Right cardiac atrium (tissue), 5 donors: ENCODE data around the gene C11orf68. TPM values are rescaled to one million over a fixed set of nuclear protein-coding genes. Genes with fewer than 3 reads are reported as not detected.
A peak's percentile ranks its signal among the peaks of the same experiment; 100 is the strongest.

ENCODE experiments used
- ATAC-seq, 2 donors: fragments of 200-7000 bp; cut with Tn5 transposase; one replicate each; pipeline versions ENCODE4 v1.8.0 to v1.9.1; 2020; ENCODE audit warnings: moderate library complexity in 2 of 2, mild to moderate bottlenecking in 1 of 2
- DNase-seq, 3 donors: peaks; one replicate each; pipeline ENCODE4 v3.0.0-alpha.2; 2020
- H3K27ac ChIP-seq: one replicate; pipeline ENCODE4 v1.5.1; 2013; ENCODE audit warnings: mild to moderate bottlenecking, low read length, control low read depth, moderate library complexity
- H3K27me3 ChIP-seq: one replicate; pipeline ENCODE4 v1.6.1; 2013; ENCODE audit not compliant: control insufficient read depth, insufficient read depth
- H3K4me1 ChIP-seq: one replicate; pipeline ENCODE4 v1.6.1; 2013; ENCODE audit warnings: low read length; ENCODE audit not compliant: control insufficient read depth, insufficient read depth
- H3K4me3 ChIP-seq: one replicate; pipeline ENCODE4 v1.5.1; 2013; ENCODE audit warnings: low read length, control low read depth
- H3K9me3 ChIP-seq: one replicate; pipeline ENCODE4 v1.6.1; 2013; ENCODE audit warnings: low read length; ENCODE audit not compliant: control insufficient read depth
- WGBS: extraction: QIAGEN DNeasy Blood & Tissue Kit; methylation state at CpG from one replicate; pipeline ENCODE4 v1.1.7; 2013; 5-methylcytosine and 5-hydroxymethylcytosine counted together
- intact Hi-C, 4 donors: fragments of 100-400 bp; cut with DNase I; formaldehyde crosslinking; loops; one replicate each; pipeline versions ENCODE4 v1.11.0 to v1.14.0; 2022 to 2023
- long read RNA-seq, 4 donors: library from polyadenylated mRNA; unstranded; transcript quantifications; one replicate each; pipeline ENCODE4 v2.0.0, GENCODE V29; 2020 to 2021
- polyA plus RNA-seq: library from polyadenylated mRNA; stranded (reverse); fragments of 200-250 nt; gene quantifications from one replicate; pipeline ENCODE4 v1.2.3, GENCODE V29; 2013
- total RNA-seq, 4 donors: library from RNA; stranded (reverse); fragmentation: NEBNext Ultra II Directional; extraction: Animal tissue kit (Norgen Biotek cat#: 25700); gene quantifications; one replicate each; pipeline ENCODE4 v1.2.1, GENCODE V29; 2021
- donor health status: healthy with polysubstance abuse.
- donor health status: DM: no; HTN: yes; CAD: no.
- donor health status: DM: no; HTN: no; CAD: no.
- donor health status: DM: no; HTN: yes; CAD: no; lungs with severe emphysema.
- donor health status: DM: yes; HTN: yes; CAD: no.

The C11orf68 gene
- 10 to 100 TPM; 31.1 to 41.8 (median 38.7) TPM for total RNA-seq
- 39.8 TPM for polyA plus RNA-seq
- long read RNA-seq, donor 1, transcript C11orf68-203 (1 exons, 1,528 nt), result minor isoform, 6 of 93 reads
- long read RNA-seq, donor 1, transcript C11orf68-202 (2 exons, 1,559 nt), result major isoform, 65 of 93 reads
- long read RNA-seq, donor 1, transcript C11orf68-201 (2 exons, 1,619 nt), result minor isoform, 21 of 93 reads
- long read RNA-seq, donor 1, partial matches to known transcripts, result 0 of 93 reads
- long read RNA-seq, donor 1, other reads (novel, unspliced or antisense), result 1 of 93 reads
- long read RNA-seq, donor 2, transcript C11orf68-201 (2 exons, 1,619 nt), result minor isoform, 9 of 44 reads
- long read RNA-seq, donor 2, transcript C11orf68-203 (1 exons, 1,528 nt), result minor isoform, 6 of 44 reads
- long read RNA-seq, donor 2, transcript C11orf68-202 (2 exons, 1,559 nt), result major isoform, 29 of 44 reads
- long read RNA-seq, donor 2, partial matches to known transcripts, result 0 of 44 reads
- long read RNA-seq, donor 2, other reads (novel, unspliced or antisense), result 0 of 44 reads
- long read RNA-seq, donor 3, transcript C11orf68-203 (1 exons, 1,528 nt), result major isoform, 7 of 10 reads
- long read RNA-seq, donor 3, partial matches to known transcripts, result 0 of 10 reads
- long read RNA-seq, donor 3, other reads (novel, unspliced or antisense), result 0 of 10 reads
- long read RNA-seq, donor 4, transcript C11orf68-202 (2 exons, 1,559 nt), result major isoform, 35 of 57 reads
- long read RNA-seq, donor 4, transcript C11orf68-203 (1 exons, 1,528 nt), result minor isoform, 6 of 57 reads
- long read RNA-seq, donor 4, transcript C11orf68-201 (2 exons, 1,619 nt), result minor isoform, 16 of 57 reads
- long read RNA-seq, donor 4, partial matches to known transcripts, result 0 of 57 reads
- long read RNA-seq, donor 4, other reads (novel, unspliced or antisense), result 0 of 57 reads

- Histone ChIP-seq H3K27me3 (no peaks in the 10 kb centered on the region), H3K4me1 (peaks cover 23% of the 10 kb centered on the region), H3K9me3 (no peaks in the 10 kb centered on the region), H3K27ac (peak within 1 kb of the TSS; percentile 54), H3K4me3 (peak within 1 kb of the TSS; percentile 92)
- 4% methylated on average over 77 of the region's 77 CpGs for WGBS
- ATAC-seq, result no peak
- no peak for DNase-seq
- intact Hi-C loops, result no loop called here
These were observed at the start of gene C11orf68 for GRCh38 chr11:65918211-65919140. Gene C11orf68, minus strand, starts transcription at chr11:65919062. Its CDS starts 31 bp downstream, at chr11:65919031.

DNA sequence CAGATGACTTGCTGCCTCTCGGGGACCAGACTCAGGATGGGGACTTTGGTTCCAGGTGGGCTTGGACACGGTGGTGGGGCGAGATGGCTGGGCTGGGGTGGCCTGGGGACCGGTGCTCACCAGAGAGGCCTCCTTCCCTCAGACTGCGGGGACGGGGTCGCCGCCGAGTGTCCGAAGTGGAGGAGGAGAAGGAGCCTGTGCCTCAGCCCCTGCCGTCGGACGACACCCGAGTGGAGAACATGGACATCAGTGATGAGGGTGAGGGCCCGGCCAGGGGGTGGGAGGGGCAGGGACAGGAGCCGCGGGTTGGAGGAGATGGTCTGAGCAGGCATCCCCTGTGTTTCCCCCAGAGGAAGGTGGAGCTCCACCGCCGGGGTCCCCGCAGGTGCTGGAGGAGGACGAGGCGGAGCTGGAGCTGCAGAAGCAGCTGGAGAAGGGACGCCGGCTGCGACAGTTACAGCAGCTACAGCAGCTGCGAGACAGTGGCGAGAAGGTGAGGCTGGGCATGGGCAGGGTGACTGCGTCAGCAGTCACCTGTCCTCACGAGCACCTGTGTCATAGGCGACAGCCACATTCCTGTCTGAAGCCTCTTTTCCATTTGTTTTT, 48.6 kb upstream of the C11orf68 start:
- no peak overlapping the region for H3K27ac ChIP-seq
- DNase-seq (peak in 1 of 3 donors; percentile 50), ATAC-seq (no peak)
- no peak overlapping the region for H3K4me3 ChIP-seq
- no peaks in the 10 kb centered on the region for H3K27me3 ChIP-seq
- intact Hi-C loops, result loop anchor here in 2 of 4 donors (5.0 to 10.0 kb wide), 2 partner anchors 35 to 83 kb away; partner anchors contain the start of genes BANF1 (in 1 of the 2), EIF1AD (in 1 of the 2) and FIBP (in 1 of the 2)
- peaks cover 4% of the 10 kb centered on the region for H3K4me1 ChIP-seq
- H3K9me3 ChIP-seq, result no peaks in the 10 kb centered on the region
- 92% methylated on average over 30 of the region's 30 CpGs for WGBS

DNA sequence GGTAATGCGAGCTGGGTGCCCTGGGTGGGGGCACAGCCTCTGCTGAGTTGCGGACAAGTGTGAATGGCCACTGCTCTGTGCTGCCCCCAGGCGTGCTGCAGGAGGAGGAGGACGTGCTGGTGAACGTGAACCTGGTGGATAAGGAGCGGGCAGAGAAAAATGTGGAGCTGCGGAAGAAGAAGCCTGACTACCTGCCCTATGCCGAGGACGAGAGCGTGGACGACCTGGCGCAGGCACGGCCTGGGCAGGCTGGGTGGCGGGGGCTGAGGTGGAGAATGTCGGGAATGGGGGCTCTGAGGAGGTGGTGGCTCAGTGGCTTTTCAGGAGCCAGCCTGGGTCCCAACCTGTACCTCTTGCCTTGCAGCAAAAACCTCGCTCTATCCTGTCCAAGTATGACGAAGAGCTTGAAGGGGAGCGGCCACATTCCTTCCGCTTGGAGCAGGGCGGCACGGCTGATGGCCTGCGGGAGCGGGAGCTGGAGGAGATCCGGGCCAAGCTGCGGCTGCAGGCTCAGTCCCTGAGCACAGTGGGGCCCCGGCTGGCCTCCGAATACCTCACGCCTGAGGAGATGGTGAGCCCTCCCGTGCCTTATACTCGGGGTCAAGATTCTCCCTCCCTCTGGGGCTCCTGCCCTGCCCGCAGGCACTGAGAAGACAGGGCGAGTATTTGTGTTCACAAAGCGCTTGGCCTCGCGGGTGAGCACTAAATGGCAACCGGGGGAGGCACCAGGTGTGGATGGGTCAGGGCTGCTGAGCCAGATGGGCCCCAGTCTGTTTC, 47.3 kb upstream of the C11orf68 start:
- no peaks in the 10 kb centered on the region for H3K27me3 ChIP-seq
- no peak overlapping the region for H3K4me3 ChIP-seq
- H3K27ac ChIP-seq, result no peak overlapping the region
- WGBS, result 93% methylated on average over 36 of the region's 36 CpGs
- ATAC-seq (no peak), DNase-seq (peak in 1 of 3 donors; percentile 47)
- H3K9me3 ChIP-seq, result no peaks in the 10 kb centered on the region
- intact Hi-C loops, result loop anchor here in 2 of 4 donors (5.0 to 10.0 kb wide), 2 partner anchors 36 to 81 kb away; partner anchors contain the start of genes BANF1 (in 1 of the 2), EIF1AD (in 1 of the 2) and FIBP (in 1 of the 2)
- peaks cover 6% of the 10 kb centered on the region for H3K4me1 ChIP-seq

DNA sequence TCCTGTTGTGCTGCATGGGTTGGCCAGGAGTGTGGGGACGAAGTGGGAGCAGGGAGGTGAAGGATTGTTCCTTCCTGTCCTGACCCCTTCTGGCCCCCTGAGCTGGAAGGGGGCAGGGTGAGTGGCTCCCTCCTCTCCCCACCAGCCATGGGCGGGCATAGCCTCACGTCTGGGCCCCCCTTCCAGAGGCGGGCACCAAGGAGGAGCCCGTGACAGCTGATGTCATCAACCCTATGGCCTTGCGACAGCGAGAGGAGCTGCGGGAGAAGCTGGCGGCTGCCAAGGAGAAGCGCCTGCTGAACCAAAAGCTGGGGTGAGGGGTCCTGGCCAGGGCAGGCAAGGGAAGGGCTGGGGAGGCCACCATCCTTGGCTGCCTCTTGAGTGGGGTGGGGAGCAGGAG, 46.0 kb upstream of the C11orf68 start:
- Histone ChIP-seq H3K4me3 (no peak overlapping the region), H3K4me1 (peaks cover 6% of the 10 kb centered on the region), H3K27ac (no peak overlapping the region), H3K9me3 (no peaks in the 10 kb centered on the region), H3K27me3 (no peaks in the 10 kb centered on the region)
- 89% methylated on average over 10 of the region's 10 CpGs for WGBS
- DNase-seq (peak in 1 of 3 donors; percentile 51), ATAC-seq (no peak)
- intact Hi-C loops, result loop anchor here in 3 of 4 donors (5.0 to 10.0 kb wide), 3 partner anchors 37 to 80 kb away; partner anchors contain the start of genes FIBP (in 2 of the 3), BANF1 (in 1 of the 3) and EIF1AD (in 1 of the 3)

DNA sequence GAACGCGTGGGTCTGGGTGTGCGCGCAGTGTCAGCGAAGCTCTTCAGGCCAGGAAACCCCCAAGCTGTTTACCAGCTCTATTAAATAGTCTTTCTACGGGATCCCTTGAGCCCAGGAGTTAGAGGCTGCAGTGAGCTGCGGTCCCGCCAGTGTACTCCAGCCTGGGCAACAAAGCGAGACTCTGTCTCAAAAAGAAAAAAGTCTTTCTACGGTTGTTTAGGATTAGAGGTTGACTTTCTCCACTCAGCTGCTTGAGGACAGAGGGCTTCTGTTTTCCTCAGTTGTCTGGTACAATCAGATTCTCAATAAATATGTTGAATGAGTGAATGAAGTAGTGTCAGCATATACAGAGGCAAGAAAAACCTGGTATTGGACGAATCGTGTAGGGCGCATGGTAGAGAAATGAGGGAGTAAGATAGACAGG, 43.3 kb upstream of the C11orf68 start:
- no peak for DNase-seq

GRCh38 chr11:65961267-65962140, 42.6 kb upstream of the C11orf68 start, which contains the start of gene SART1:
Gene SART1, plus strand, starts transcription at chr11:65961734. Its CDS starts 47 bp downstream, at chr11:65961781.
- Histone ChIP-seq H3K27ac (peak within 1 kb of the TSS; percentile 94), H3K9me3 (no peaks in the 10 kb centered on the region), H3K4me1 (peaks cover 6% of the 10 kb centered on the region), H3K4me3 (peak within 1 kb of the TSS; percentile 89), H3K27me3 (no peaks in the 10 kb centered on the region)
- WGBS, result under 1% methylated on average over 97 of the region's 97 CpGs
- ATAC-seq (peak; percentile 98), DNase-seq (peak; percentile 99)
- intact Hi-C loops, result loop anchor here in 2 of 4 donors (5.0 to 10.0 kb wide), 2 partner anchors 74 to 77 kb away; partner anchors contain the start of gene FIBP (in 2 of the 2)

More for the DNA sequence above, 43.3 kb upstream of the C11orf68 start:
- ATAC-seq, result no peak
- WGBS, result 6% methylated on average over 13 of the region's 13 CpGs
- no peaks in the 10 kb centered on the region for H3K9me3 ChIP-seq
- H3K27me3 ChIP-seq, result no peaks in the 10 kb centered on the region
- intact Hi-C loops, result loop anchor here in 2 of 4 donors (5.0 to 10.0 kb wide), 2 partner anchors 75 to 77 kb away; partner anchors contain the start of gene FIBP (in 2 of the 2)
- H3K27ac ChIP-seq, result no peak overlapping the region
- peaks cover 6% of the 10 kb centered on the region for H3K4me1 ChIP-seq
- peak overlapping the region; percentile 89 for H3K4me3 ChIP-seq

DNA sequence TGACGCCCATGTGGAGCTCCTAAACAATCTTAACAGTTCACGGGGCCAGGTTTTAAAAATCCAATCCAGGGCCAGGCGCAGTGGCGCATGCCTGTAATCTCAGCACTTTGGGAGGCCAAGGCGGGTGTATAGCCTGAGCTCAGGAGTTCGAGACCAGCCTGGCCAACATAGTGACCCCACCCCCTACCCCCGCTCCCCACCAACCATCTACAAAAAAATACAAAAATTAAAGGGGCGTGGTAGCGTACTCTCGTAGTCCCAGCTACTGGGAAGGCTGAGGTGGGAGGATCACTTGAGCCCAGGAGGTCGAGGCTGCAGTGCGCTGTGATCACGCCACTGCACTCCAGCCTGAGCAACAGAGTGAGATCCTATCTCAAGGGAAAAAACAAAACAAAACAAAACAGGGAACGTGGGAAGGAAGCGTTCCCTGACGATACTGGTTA, 42.0 kb upstream of the C11orf68 start:
- 57% methylated on average over 16 of the region's 16 CpGs for WGBS
- H3K27ac ChIP-seq, result peak overlapping the region; percentile 94
- H3K4me1 ChIP-seq, result peaks cover 6% of the 10 kb centered on the region
- intact Hi-C loops, result loop anchor here in 2 of 4 donors (5.0 to 10.0 kb wide), 2 partner anchors 74 to 76 kb away; partner anchors contain the start of gene FIBP (in 2 of the 2)
- no peaks in the 10 kb centered on the region for H3K27me3 ChIP-seq
- DNase-seq, result no peak
- peak overlapping the region; percentile 89 for H3K4me3 ChIP-seq
- H3K9me3 ChIP-seq, result no peaks in the 10 kb centered on the region
- no peak for ATAC-seq

GRCh38 chr11:65958774-65959420, 40.0 kb upstream of the C11orf68 start:
- intact Hi-C loops, result no loop called here
- WGBS, result 68% methylated on average over 17 of the region's 17 CpGs
- Histone ChIP-seq H3K4me1 (peaks cover 6% of the 10 kb centered on the region), H3K27me3 (no peaks in the 10 kb centered on the region), H3K4me3 (no peak overlapping the region), H3K27ac (no peak overlapping the region), H3K9me3 (no peaks in the 10 kb centered on the region)
- ATAC-seq (no peak), DNase-seq (no peak)
